Measurements from ENCODE around the gene F2RL2. TPM values are rescaled to one million over a fixed set of nuclear protein-coding genes. Genes with fewer than 3 reads are reported as not detected.

Gene F2RL2
- total and polyA plus RNA-seq, 2 donors (not counting 1 experiment from before 2014, with no cell fraction given), result not detected

DNA sequence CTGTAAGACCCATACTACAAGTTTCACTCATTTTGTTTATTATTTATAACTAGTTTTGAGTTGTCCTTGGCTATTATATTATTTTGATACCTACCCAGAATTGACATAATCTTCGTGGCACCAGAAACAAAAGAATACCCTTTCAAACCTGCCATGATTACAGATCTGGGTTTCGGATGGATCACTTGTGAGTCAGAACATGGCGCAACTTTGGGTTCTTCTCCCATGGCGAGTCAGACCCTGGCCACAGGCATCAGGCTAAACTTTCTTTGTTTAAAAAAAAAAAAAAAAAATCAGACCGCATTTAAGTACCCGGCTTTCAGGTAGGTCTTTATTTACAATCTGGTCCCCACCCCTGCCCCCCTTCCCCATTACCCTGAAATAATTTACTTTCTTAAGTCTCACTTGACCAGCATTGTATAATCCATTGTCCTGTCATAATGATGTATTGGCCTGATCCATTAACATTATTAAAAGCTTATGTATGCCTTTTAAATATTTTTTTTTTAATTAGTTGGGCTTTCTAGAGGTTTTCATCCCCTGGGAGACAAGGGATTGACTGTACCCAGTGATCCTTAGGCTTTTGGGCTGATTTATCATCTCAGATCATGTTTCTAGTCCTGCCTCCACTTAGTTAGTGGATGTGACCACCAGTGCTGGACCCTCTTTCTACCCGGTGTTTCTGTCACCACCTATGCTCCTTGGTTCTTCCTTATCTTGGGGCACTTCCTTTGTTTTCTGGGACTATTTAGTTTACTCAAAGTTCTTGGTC lies 43.9 kb downstream of the F2RL2 start:
- ATAC-seq (ENCODE audit: low read depth) (no peak), DNase-seq (no peak)
- no peaks in the 10 kb centered on the region for H3K9me3 ChIP-seq (ENCODE audit: control extremely low read depth in 1 of 3, control insufficient read depth in 2 of 3, insufficient read depth in 1 of 3, low read length in 2 of 3)
- ChIA-PET CTCF (no interaction called here), POLR2A (no interaction called here)
- H3K4me3 ChIP-seq (ENCODE audit: control extremely low read depth in 1 of 5, extremely low read depth in 1 of 5, insufficient read depth in 1 of 5, low read depth in 2 of 5, low read length in 4 of 5), result no peak overlapping the region
- no peak overlapping the region for H3K4me2 ChIP-seq (replicated peaks; ENCODE audit: low read depth, low read length, poor library complexity, severe bottlenecking)
- H3K27ac Mint-ChIP-seq, result no peak overlapping the region
- peaks cover 18% of the 10 kb centered on the region for H3K4me1 Mint-ChIP-seq
- H3K27ac ChIP-seq (ENCODE audit: low read length in 2 of 2), result no peak overlapping the region
- peaks cover 4 to 12% of the 10 kb centered on the region in 2 donors for H3K4me1 ChIP-seq (ENCODE audit: control insufficient read depth in 2 of 2, insufficient read depth in 2 of 2, low read length in 2 of 2)
- H3K4me3 Mint-ChIP-seq, result no peak overlapping the region
- no peaks in the 10 kb centered on the region for H3K79me2 ChIP-seq (ENCODE audit: control insufficient read depth, insufficient read depth, low read length)
- H3K9ac ChIP-seq (ENCODE audit: low read length), result no peak overlapping the region
- H4K20me1 ChIP-seq (ENCODE audit: control insufficient read depth, insufficient read depth, low read length, poor library complexity, severe bottlenecking), result no peaks in the 10 kb centered on the region
- H3K36me3 ChIP-seq (replicated peaks in 1 of 2; ENCODE audit: control extremely low read depth in 1 of 2, control insufficient read depth in 1 of 2, extremely low read depth in 1 of 2, insufficient read depth in 2 of 2, low read length in 1 of 2), result peaks cover 0 to 2% of the 10 kb centered on the region in 2 experiments
- WGBS (ENCODE audit: insufficient coverage), result 100% methylated on average over 3 of the region's 7 CpGs
- H3K9me3 Mint-ChIP-seq (ENCODE audit: insufficient read depth), result no peaks in the 10 kb centered on the region
- H2AFZ ChIP-seq (ENCODE audit: insufficient read depth, low read depth, low read length, poor library complexity, severe bottlenecking), result no peak overlapping the region
- TF ChIP-seq, protein P1, sequence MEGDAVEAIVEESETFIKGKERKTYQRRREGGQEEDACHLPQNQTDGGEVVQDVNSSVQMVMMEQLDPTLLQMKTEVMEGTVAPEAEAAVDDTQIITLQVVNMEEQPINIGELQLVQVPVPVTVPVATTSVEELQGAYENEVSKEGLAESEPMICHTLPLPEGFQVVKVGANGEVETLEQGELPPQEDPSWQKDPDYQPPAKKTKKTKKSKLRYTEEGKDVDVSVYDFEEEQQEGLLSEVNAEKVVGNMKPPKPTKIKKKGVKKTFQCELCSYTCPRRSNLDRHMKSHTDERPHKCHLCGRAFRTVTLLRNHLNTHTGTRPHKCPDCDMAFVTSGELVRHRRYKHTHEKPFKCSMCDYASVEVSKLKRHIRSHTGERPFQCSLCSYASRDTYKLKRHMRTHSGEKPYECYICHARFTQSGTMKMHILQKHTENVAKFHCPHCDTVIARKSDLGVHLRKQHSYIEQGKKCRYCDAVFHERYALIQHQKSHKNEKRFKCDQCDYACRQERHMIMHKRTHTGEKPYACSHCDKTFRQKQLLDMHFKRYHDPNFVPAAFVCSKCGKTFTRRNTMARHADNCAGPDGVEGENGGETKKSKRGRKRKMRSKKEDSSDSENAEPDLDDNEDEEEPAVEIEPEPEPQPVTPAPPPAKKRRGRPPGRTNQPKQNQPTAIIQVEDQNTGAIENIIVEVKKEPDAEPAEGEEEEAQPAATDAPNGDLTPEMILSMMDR (IDR thresholded peaks at IDR 0.05), result no peak
- no peak for TF ChIP-seq EZH2 (IDR thresholded peaks at IDR 0.05; ENCODE audit: borderline replicate concordance, insufficient read depth, low read depth, low read length, poor library complexity, severe bottlenecking)
- intact Hi-C loops (cut with micrococcal nuclease), result no loop called here
- no peaks in the 10 kb centered on the region for H3K27me3 ChIP-seq (replicated peaks in 1 of 4; ENCODE audit: control extremely low read depth in 1 of 4, control insufficient read depth in 3 of 4, insufficient read depth in 4 of 4, low read length in 3 of 4)
- no peaks in the 10 kb centered on the region for H3K27me3 Mint-ChIP-seq

GRCh38 chr5:76576996-76577395 lies 46.2 kb downstream of the F2RL2 start:
- no peaks in the 10 kb centered on the region for H4K20me1 ChIP-seq (ENCODE audit: control insufficient read depth, insufficient read depth, low read length, poor library complexity, severe bottlenecking)
- peaks cover 12% of the 10 kb centered on the region for H3K4me1 Mint-ChIP-seq
- intact Hi-C loops (cut with micrococcal nuclease), result no loop called here
- peaks cover 0 to 2% of the 10 kb centered on the region in 2 experiments for H3K36me3 ChIP-seq (replicated peaks in 1 of 2; ENCODE audit: control extremely low read depth in 1 of 2, control insufficient read depth in 1 of 2, extremely low read depth in 1 of 2, insufficient read depth in 2 of 2, low read length in 1 of 2)
- H2AFZ ChIP-seq (ENCODE audit: insufficient read depth, low read depth, low read length, poor library complexity, severe bottlenecking), result no peak overlapping the region
- no peak overlapping the region for H3K27ac Mint-ChIP-seq
- no peak overlapping the region for H3K27ac ChIP-seq (ENCODE audit: low read length in 2 of 2)
- H3K79me2 ChIP-seq (ENCODE audit: control insufficient read depth, insufficient read depth, low read length), result no peaks in the 10 kb centered on the region
- no peaks in the 10 kb centered on the region for H3K9me3 ChIP-seq (ENCODE audit: control extremely low read depth in 1 of 3, control insufficient read depth in 2 of 3, insufficient read depth in 1 of 3, low read length in 2 of 3)
- POLR2A ChIA-PET, result no interaction called here
- H3K9me3 Mint-ChIP-seq (ENCODE audit: insufficient read depth), result no peaks in the 10 kb centered on the region
- no peak overlapping the region for H3K4me3 Mint-ChIP-seq
- H3K9ac ChIP-seq (ENCODE audit: low read length), result no peak overlapping the region
- CTCF ChIA-PET, result interaction anchor here (0.6 kb wide), 1 partner anchor 305 kb away, joined by 3 read pairs; no protein-coding TSS in a partner anchor
- H3K4me2 ChIP-seq (replicated peaks; ENCODE audit: low read depth, low read length, poor library complexity, severe bottlenecking), result no peak overlapping the region
- TF ChIP-seq EZH2 (IDR thresholded peaks at IDR 0.05; ENCODE audit: borderline replicate concordance, insufficient read depth, low read depth, low read length, poor library complexity, severe bottlenecking), result no peak
- TF ChIP-seq, protein P1 (IDR thresholded peaks at IDR 0.05), result no peak
- no peaks in the 10 kb centered on the region for H3K27me3 ChIP-seq (replicated peaks in 1 of 4; ENCODE audit: control extremely low read depth in 1 of 4, control insufficient read depth in 3 of 4, insufficient read depth in 4 of 4, low read length in 3 of 4)
- ATAC-seq (ENCODE audit: low read depth), result no peak
- no peak overlapping the region for H3K4me3 ChIP-seq (ENCODE audit: control extremely low read depth in 1 of 5, extremely low read depth in 1 of 5, insufficient read depth in 1 of 5, low read depth in 2 of 5, low read length in 4 of 5)
- peaks cover 4 to 8% of the 10 kb centered on the region in 2 donors for H3K4me1 ChIP-seq (ENCODE audit: control insufficient read depth in 2 of 2, insufficient read depth in 2 of 2, low read length in 2 of 2)
- WGBS (ENCODE audit: insufficient coverage), result 97% methylated on average over 4 of the region's 4 CpGs
- no peaks in the 10 kb centered on the region for H3K27me3 Mint-ChIP-seq
- DNase-seq, result no peak

Measured in B cell (primary cell).